Transverse colon (tissue), 4 donors: ENCODE data around the gene CDK5RAP2.

Experiments
- EP300 ChIP-seq: sonication (generic); formaldehyde crosslinking; IDR thresholded peaks from one replicate; pipeline ENCODE4 v1.6.1; 2017; ENCODE audit warnings: antibody characterized with exemption, low read depth
- POLR2A ChIP-seq: fragments of 450-650 bp; IDR thresholded peaks from one replicate; pipeline ENCODE4 v1.6.1; 2016; ENCODE audit warnings: antibody characterized with exemption, mild to moderate bottlenecking, moderate library complexity
- POLR2AphosphoS5 ChIP-seq, 3 donors: sonication (generic); formaldehyde crosslinking; IDR thresholded peaks; one replicate each; pipeline ENCODE4 v1.6.1; 2016; ENCODE audit warnings: antibody characterized with exemption in 3 of 3
- TF ChIP-seq, protein P1 (sequence below), 5 experiments: fragments of 200-600 bp in 3 of 5; fragments of 450-650 bp in 2 of 5; sonication (generic) in 3 of 5; IDR thresholded peaks; 1 replicate in 2 of 5; 2 replicates in 3 of 5; pipeline ENCODE4 v1.5.1; 2016 to 2017; ENCODE audit warnings: antibody characterized with exemption in 5 of 5, inconsistent platforms in 3 of 5, mild to moderate bottlenecking in 2 of 5, moderate library complexity in 1 of 5

- no peak for TF ChIP-seq POLR2A
- TF ChIP-seq POLR2AphosphoS5 (IDR thresholded peaks at IDR 0.05): no peak
- TF ChIP-seq, protein P1, sequence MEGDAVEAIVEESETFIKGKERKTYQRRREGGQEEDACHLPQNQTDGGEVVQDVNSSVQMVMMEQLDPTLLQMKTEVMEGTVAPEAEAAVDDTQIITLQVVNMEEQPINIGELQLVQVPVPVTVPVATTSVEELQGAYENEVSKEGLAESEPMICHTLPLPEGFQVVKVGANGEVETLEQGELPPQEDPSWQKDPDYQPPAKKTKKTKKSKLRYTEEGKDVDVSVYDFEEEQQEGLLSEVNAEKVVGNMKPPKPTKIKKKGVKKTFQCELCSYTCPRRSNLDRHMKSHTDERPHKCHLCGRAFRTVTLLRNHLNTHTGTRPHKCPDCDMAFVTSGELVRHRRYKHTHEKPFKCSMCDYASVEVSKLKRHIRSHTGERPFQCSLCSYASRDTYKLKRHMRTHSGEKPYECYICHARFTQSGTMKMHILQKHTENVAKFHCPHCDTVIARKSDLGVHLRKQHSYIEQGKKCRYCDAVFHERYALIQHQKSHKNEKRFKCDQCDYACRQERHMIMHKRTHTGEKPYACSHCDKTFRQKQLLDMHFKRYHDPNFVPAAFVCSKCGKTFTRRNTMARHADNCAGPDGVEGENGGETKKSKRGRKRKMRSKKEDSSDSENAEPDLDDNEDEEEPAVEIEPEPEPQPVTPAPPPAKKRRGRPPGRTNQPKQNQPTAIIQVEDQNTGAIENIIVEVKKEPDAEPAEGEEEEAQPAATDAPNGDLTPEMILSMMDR (IDR thresholded peaks at IDR 0.05): no peak
- TF ChIP-seq EP300: no peak
Observed at GRCh38 chr9:120539951-120540350, 40.0 kb downstream of the CDK5RAP2 start.
